HG03045 (cell line): Measurements from ENCODE around the gene LIPG.

Experiments used
- ATAC-seq: cut with Tn5 transposase; IDR thresholded peaks from one replicate; pipeline ENCODE4 v1.9.1; 2021; ENCODE audit warnings: mild to moderate bottlenecking, moderate library complexity; ENCODE audit not compliant: unreplicated experiment

LIPG gene

GRCh38 chr18:49631146-49631866, 69.4 kb downstream of the LIPG start:
- ATAC-seq = no peak

- ATAC-seq = no peak
These were observed 70.7 kb downstream of the LIPG start for GRCh38 chr18:49632588-49632987.

GRCh38 chr18:49638209-49638785, 76.4 kb downstream of the LIPG start:
- no peak for ATAC-seq

- ATAC-seq = no peak
These were observed 77.2 kb downstream of the LIPG start for GRCh38 chr18:49638891-49639557.

GRCh38 chr18:49639643-49640391, 78.0 kb downstream of the LIPG start:
- no peak for ATAC-seq

- no peak for ATAC-seq
These were observed 78.9 kb downstream of the LIPG start for GRCh38 chr18:49640741-49641140.

GRCh38 chr18:49645196-49645595, 83.3 kb downstream of the LIPG start:
- no peak for ATAC-seq

- ATAC-seq = no peak
These were observed 84.0 kb downstream of the LIPG start for GRCh38 chr18:49645841-49646351.

GRCh38 chr18:49646873-49647272, 85.0 kb downstream of the LIPG start:
- ATAC-seq = no peak

- no peak for ATAC-seq
These were observed 85.8 kb downstream of the LIPG start for GRCh38 chr18:49647496-49648168.

GRCh38 chr18:49648326-49648725, 86.5 kb downstream of the LIPG start:
- no peak for ATAC-seq
